Liver (tissue), 9 donors: ENCODE results near the gene GCDH. TPM values are rescaled to one million over a fixed set of nuclear protein-coding genes. Genes with fewer than 3 reads are reported as not detected.
A peak's percentile ranks its signal among the peaks of the same experiment; 100 is the strongest.

Experiments
- DNase-seq: peaks from one replicate; pipeline ENCODE4 v3.0.0-alpha.2; 2017; ENCODE audit warnings: low spot score
- H3K27ac ChIP-seq, 2 donors: one replicate each; pipeline ENCODE4 v1.7.0; 2013; ENCODE audit warnings: inconsistent platforms in 2 of 2, low read length in 2 of 2, control low read depth in 1 of 2, low read depth in 1 of 2, mild to moderate bottlenecking in 1 of 2
- H3K27me3 ChIP-seq, 4 donors: one replicate each; pipeline versions ENCODE4 v1.6.1 to v1.7.0; 2013; ENCODE audit warnings: low read length in 3 of 4, inconsistent platforms in 1 of 4, mild to moderate bottlenecking in 1 of 4, moderate library complexity in 1 of 4; ENCODE audit not compliant: control insufficient read depth in 4 of 4, insufficient read depth in 4 of 4
- H3K36me3 ChIP-seq, 4 donors: one replicate each; pipeline versions ENCODE4 v1.6.1 to v1.7.0; 2013; ENCODE audit warnings: low read length in 3 of 4, mild to moderate bottlenecking in 3 of 4, low read depth in 1 of 4, moderate library complexity in 1 of 4; ENCODE audit not compliant: control insufficient read depth in 4 of 4, insufficient read depth in 3 of 4
- H3K4me1 ChIP-seq, 4 donors: one replicate each; pipeline versions ENCODE4 v1.6.1 to v1.7.0; 2013; ENCODE audit warnings: low read length in 3 of 4, mild to moderate bottlenecking in 3 of 4, moderate library complexity in 1 of 4; ENCODE audit not compliant: control insufficient read depth in 4 of 4, insufficient read depth in 4 of 4
- H3K4me3 ChIP-seq, 3 donors: one replicate each; pipeline versions ENCODE4 v1.6.1 to v1.7.0; 2013; ENCODE audit warnings: low read length in 3 of 3, control low read depth in 1 of 3, low read depth in 1 of 3, mild to moderate bottlenecking in 1 of 3
- H3K9ac ChIP-seq, 2 donors: one replicate each; pipeline ENCODE4 v1.7.0; 2013; ENCODE audit warnings: low read length in 2 of 2, mild to moderate bottlenecking in 2 of 2, moderate library complexity in 2 of 2, control low read depth in 1 of 2, low read depth in 1 of 2
- H3K9me3 ChIP-seq, 4 donors: one replicate each; pipeline versions ENCODE4 v1.6.1 to v1.7.0; 2013; ENCODE audit warnings: low read length in 3 of 4; ENCODE audit not compliant: control insufficient read depth in 4 of 4
- ATF3 ChIP-seq: IDR thresholded peaks from 2 replicates; pipeline ENCODE4 v1.6.1; 2016; ENCODE audit warnings: antibody characterized with exemption
- CTCF ChIP-seq: fragments of 150-350 bp; IDR thresholded peaks from 2 replicates; pipeline ENCODE4 v1.5.1; 2017; ENCODE audit warnings: improper control_type of control experiment, low read depth, low read length; ENCODE audit not compliant: missing input control
- EGR1 ChIP-seq, 2 donors: IDR thresholded peaks; 2 replicates each; pipeline ENCODE4 v1.6.1; 2016 to 2018; ENCODE audit warnings: antibody characterized with exemption in 2 of 2, low read depth in 2 of 2
- FOXA1 ChIP-seq: IDR thresholded peaks from 2 replicates; pipeline ENCODE4 v1.6.1; 2016; ENCODE audit warnings: antibody characterized with exemption
- FOXA2 ChIP-seq: IDR thresholded peaks from 2 replicates; pipeline ENCODE4 v1.6.1; 2016; ENCODE audit warnings: antibody characterized with exemption
- GABPA ChIP-seq, 2 donors: IDR thresholded peaks in 1 of 2; conservative IDR thresholded peaks in 1 of 2; 2 replicates each; pipeline ENCODE4 v1.6.1; 2016; ENCODE audit warnings: antibody characterized with exemption in 2 of 2, mild to moderate bottlenecking in 1 of 2, moderate library complexity in 1 of 2
- HNF4A ChIP-seq, 2 donors: conservative IDR thresholded peaks; 2 replicates each; pipeline ENCODE4 v1.6.1; 2016; ENCODE audit warnings: antibody characterized with exemption in 2 of 2, mild to moderate bottlenecking in 2 of 2
- HNF4G ChIP-seq: IDR thresholded peaks from 2 replicates; pipeline ENCODE4 v1.6.1; 2016; ENCODE audit warnings: antibody characterized with exemption
- MAX ChIP-seq: IDR thresholded peaks from 2 replicates; pipeline ENCODE4 v1.6.1; 2016; ENCODE audit warnings: antibody characterized with exemption
- NR2F2 ChIP-seq: IDR thresholded peaks from 2 replicates; pipeline ENCODE4 v1.6.1; 2016; ENCODE audit warnings: antibody characterized with exemption
- RAD21 ChIP-seq, 2 donors: IDR thresholded peaks; 2 replicates each; pipeline ENCODE4 v1.6.1; 2016; ENCODE audit warnings: antibody characterized with exemption in 2 of 2, mild to moderate bottlenecking in 2 of 2
- REST ChIP-seq: IDR thresholded peaks from 2 replicates; pipeline ENCODE4 v1.6.1; 2016; ENCODE audit warnings: antibody characterized with exemption, mild to moderate bottlenecking
- RXRA ChIP-seq, 2 donors: IDR thresholded peaks; 2 replicates each; pipeline ENCODE4 v1.6.1; 2017 to 2018; ENCODE audit warnings: antibody characterized with exemption in 2 of 2, mild to moderate bottlenecking in 1 of 2
- SP1 ChIP-seq: IDR thresholded peaks from 2 replicates; pipeline ENCODE4 v1.6.1; 2018; ENCODE audit warnings: antibody characterized with exemption, mild to moderate bottlenecking
- ZBTB33 ChIP-seq: IDR thresholded peaks from 2 replicates; pipeline ENCODE4 v1.6.1; 2016; ENCODE audit warnings: antibody characterized with exemption
- WGBS: extraction: QIAGEN DNeasy Blood & Tissue Kit; methylation state at CpG from one replicate; pipeline ENCODE4 v1.1.7; 2013; 5-methylcytosine and 5-hydroxymethylcytosine counted together
- polyA plus RNA-seq, 2 donors: library from polyadenylated mRNA; stranded (reverse) in 1 of 2; unstranded in 1 of 2; fragments of 200-250 nt in 1 of 2; fragments of >200 nt in 1 of 2; fragmentation: Nextera tagmentation in 1 of 2; extraction: Ambion mirVana in 1 of 2; gene quantifications; one replicate each; pipeline versions ENCODE4 v1.2.1 to v1.2.3, GENCODE V29; 2013 to 2015
- total RNA-seq, 2 donors: library from RNA; depleted of rRNA; stranded (reverse); fragments of >200 nt; gene quantifications; one replicate each; pipeline ENCODE4 v1.2.3, GENCODE V29; 2014
- donor health status: healthy.
- donor health status: healthy.
- donor health status: healthy.
- donor health status: healthy.
- donor health status: healthy.

GCDH gene
- total and polyA plus RNA-seq, 4 donors: 65.8 to 118 (median 78.1) TPM

GRCh38 chr19:12891553-12892021 lies 627 bp downstream of the GCDH start:
- Histone ChIP-seq H3K27me3 (no peaks in the 10 kb centered on the region), H3K36me3 (peaks cover 6 to 24% (median 11%) of the 10 kb centered on the region in 4 donors), H3K9ac (peak overlapping the region; percentile 49 to 76), H3K4me1 (peaks cover 6 to 32% (median 23%) of the 10 kb centered on the region in 4 donors), H3K4me3 (peak overlapping the region; percentile 91 to 98 (median 92)), H3K9me3 (no peaks in the 10 kb centered on the region), H3K27ac (peak overlapping the region; percentile 78 to 81)
- TF ChIP-seq RAD21 (IDR thresholded peaks at IDR 0.05) (no peak), REST (no peak), SP1 (no peak), GABPA (IDR thresholded peaks at IDR 0.05 in 1 of 2, conservative IDR thresholded peaks at IDR 0.05 in 1 of 2) (no peak), EGR1 (IDR thresholded peaks at IDR 0.05; ENCODE audit: low read depth in 2 of 2) (no peak), HNF4A (conservative IDR thresholded peaks at IDR 0.05) (peak in 1 of 2 donors; percentile 73), CTCF (no peak), ZBTB33 (no peak)
- 5% methylated on average over 26 of the region's 26 CpGs for WGBS
- DNase-seq: no peak

- 85% methylated on average over 5 of the region's 5 CpGs for WGBS
- no peak overlapping the region for H3K4me3 ChIP-seq
- H3K27ac ChIP-seq: no peak overlapping the region
- TF ChIP-seq FOXA1 (no peak), HNF4A (conservative IDR thresholded peaks at IDR 0.05) (peak in 1 of 2 donors; percentile 53)
- H3K9ac ChIP-seq: no peak overlapping the region
- H3K36me3 ChIP-seq: peaks cover 10 to 43% (median 13%) of the 10 kb centered on the region in 4 donors
- H3K4me1 ChIP-seq: peaks cover 6 to 32% (median 23%) of the 10 kb centered on the region in 4 donors
- H3K27me3 ChIP-seq: no peaks in the 10 kb centered on the region
- no peak for DNase-seq
- no peaks in the 10 kb centered on the region for H3K9me3 ChIP-seq
These were observed 2.6 kb downstream of the GCDH start for GRCh38 chr19:12893582-12893981.

- Histone ChIP-seq H3K27ac (no peak overlapping the region), H3K4me1 (peaks cover 6 to 24% (median 16%) of the 10 kb centered on the region in 4 donors), H3K36me3 (peaks cover 12 to 58% (median 15%) of the 10 kb centered on the region in 4 donors), H3K9ac (no peak overlapping the region), H3K9me3 (no peaks in the 10 kb centered on the region), H3K4me3 (no peak overlapping the region), H3K27me3 (no peaks in the 10 kb centered on the region)
- DNase-seq: no peak
- WGBS: 97% methylated on average over 17 of the region's 17 CpGs
- TF ChIP-seq SP1 (no peak), FOXA2 (no peak), RXRA (IDR thresholded peaks at IDR 0.05) (no peak), ATF3 (no peak), HNF4A (conservative IDR thresholded peaks at IDR 0.05) (no peak), HNF4G (no peak), MAX (no peak), GABPA (IDR thresholded peaks at IDR 0.05 in 1 of 2, conservative IDR thresholded peaks at IDR 0.05 in 1 of 2) (no peak), NR2F2 (no peak), EGR1 (IDR thresholded peaks at IDR 0.05; ENCODE audit: low read depth in 2 of 2) (no peak), FOXA1 (no peak), ZBTB33 (no peak)
These were observed 5.5 kb downstream of the GCDH start for GRCh38 chr19:12896460-12896859.
